ENCODE data around the gene SEC31B. TPM values are rescaled to one million over a fixed set of nuclear protein-coding genes. Genes with fewer than 3 reads are reported as not detected.
A peak's percentile ranks its signal among the peaks of the same experiment; 100 is the strongest.

SEC31B gene, protein sequence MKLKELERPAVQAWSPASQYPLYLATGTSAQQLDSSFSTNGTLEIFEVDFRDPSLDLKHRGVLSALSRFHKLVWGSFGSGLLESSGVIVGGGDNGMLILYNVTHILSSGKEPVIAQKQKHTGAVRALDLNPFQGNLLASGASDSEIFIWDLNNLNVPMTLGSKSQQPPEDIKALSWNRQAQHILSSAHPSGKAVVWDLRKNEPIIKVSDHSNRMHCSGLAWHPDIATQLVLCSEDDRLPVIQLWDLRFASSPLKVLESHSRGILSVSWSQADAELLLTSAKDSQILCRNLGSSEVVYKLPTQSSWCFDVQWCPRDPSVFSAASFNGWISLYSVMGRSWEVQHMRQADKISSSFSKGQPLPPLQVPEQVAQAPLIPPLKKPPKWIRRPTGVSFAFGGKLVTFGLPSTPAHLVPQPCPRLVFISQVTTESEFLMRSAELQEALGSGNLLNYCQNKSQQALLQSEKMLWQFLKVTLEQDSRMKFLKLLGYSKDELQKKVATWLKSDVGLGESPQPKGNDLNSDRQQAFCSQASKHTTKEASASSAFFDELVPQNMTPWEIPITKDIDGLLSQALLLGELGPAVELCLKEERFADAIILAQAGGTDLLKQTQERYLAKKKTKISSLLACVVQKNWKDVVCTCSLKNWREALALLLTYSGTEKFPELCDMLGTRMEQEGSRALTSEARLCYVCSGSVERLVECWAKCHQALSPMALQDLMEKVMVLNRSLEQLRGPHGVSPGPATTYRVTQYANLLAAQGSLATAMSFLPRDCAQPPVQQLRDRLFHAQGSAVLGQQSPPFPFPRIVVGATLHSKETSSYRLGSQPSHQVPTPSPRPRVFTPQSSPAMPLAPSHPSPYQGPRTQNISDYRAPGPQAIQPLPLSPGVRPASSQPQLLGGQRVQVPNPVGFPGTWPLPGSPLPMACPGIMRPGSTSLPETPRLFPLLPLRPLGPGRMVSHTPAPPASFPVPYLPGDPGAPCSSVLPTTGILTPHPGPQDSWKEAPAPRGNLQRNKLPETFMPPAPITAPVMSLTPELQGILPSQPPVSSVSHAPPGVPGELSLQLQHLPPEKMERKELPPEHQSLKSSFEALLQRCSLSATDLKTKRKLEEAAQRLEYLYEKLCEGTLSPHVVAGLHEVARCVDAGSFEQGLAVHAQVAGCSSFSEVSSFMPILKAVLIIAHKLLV
- total RNA-seq (10 to 100 TPM in 3 of 9 donors, 1 to 10 TPM in 6; 2.9 to 85.1 (median 7.2) TPM), polyA plus RNA-seq (10 to 100 TPM in 2 of 3 donors, 1 to 10 TPM in 1; 2.8 to 41.8 (median 27.1) TPM)
- long read RNA-seq, donor 1: 0 reads
- long read RNA-seq, donor 2: 0 reads
- long read RNA-seq, donor 3: 0 reads
- long read RNA-seq, donor 4, partial matches to known transcripts: 1 of 2 reads
- long read RNA-seq, donor 4, other reads (novel, unspliced or antisense): 1 of 2 reads
- long read RNA-seq, donor 5, partial matches to known transcripts: 0 of 14 reads
- long read RNA-seq, donor 5, other reads (novel, unspliced or antisense): 13 of 14 reads
- long read RNA-seq, donor 6, partial matches to known transcripts: 0 of 1 reads
- long read RNA-seq, donor 6, other reads (novel, unspliced or antisense): 0 of 1 reads
- long read RNA-seq, donor 7: 0 reads
- long read RNA-seq, donor 8: 0 reads
- long read RNA-seq, donor 9, partial matches to known transcripts: 0 of 1 reads
- long read RNA-seq, donor 9, other reads (novel, unspliced or antisense): 0 of 1 reads
- long read RNA-seq, donor 10: 0 reads

DNA sequence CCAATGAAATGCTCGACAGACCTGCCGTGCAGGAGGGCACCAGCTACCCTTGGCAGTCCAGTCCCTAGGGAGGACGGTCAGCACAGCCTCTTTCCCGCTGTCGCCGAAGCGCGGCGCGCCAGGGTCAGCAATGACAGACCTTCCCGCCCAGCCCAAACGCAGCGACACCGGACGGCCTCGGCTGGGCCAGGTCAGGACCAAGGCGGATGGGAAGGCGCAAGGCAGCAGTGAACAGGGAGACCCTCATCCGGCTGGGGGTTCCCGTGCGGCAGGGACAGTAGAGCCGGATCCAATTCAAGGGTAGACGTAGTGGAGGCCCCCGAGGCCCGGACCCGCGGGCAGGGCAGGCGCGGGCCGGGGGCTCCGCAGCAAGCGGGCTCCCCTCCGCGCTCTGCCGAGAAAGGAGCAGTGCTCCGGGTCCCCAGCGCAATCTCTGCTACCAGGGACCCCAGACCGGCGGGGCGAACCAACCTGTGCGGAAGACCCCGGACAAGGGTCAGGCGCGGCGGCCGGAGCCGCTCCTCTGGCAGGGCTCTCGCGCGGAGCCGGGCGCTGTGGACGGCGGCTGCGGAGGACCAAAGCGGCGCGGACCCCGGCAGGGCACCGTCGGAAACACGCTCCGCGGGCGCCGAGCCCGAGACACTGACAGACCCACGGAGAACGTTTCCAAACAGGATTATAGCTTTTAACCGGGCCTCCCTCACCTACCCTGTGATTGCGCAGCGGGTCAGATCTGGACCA lies at the start of gene SEC31B:
Gene SEC31B, minus strand, starts transcription at position 551 of the 741 bp plus-strand sequence. CDS start 2,909 bp downstream, outside the sequence.
- intact Hi-C loops (cut with DNase I): loop anchor here (5.0 to 10.0 kb wide), 4 partner anchors 37 to 185 kb away; partner anchors contain the start of gene PKD2L1 (in 1 of the 2)
- 4 to 14% (median 8%) methylated on average over 20 to 72 of the region's 72 CpGs for WGBS, 4 donors
- Histone ChIP-seq H3K4me1 (replicated peaks in 1 of 2) (peaks cover 0 to 13% of the 10 kb centered on the region in 2 donors), H3K27ac (no peak within 1 kb of the TSS), H3K36me3 (replicated peaks in 1 of 2) (peaks cover 0 to 15% of the 10 kb centered on the region in 2 donors), H3K27me3 (no peaks in the 10 kb centered on the region), H3K9me3 (replicated peaks in 1 of 3) (no peaks in the 10 kb centered on the region), H3K4me3 (peak within 1 kb of the TSS in 1 of 4 donors; percentile 48)
- DNase-seq: peak; percentile 46 to 79 (median 62)
- TF ChIP-seq POLR2A (IDR thresholded peaks at IDR 0.05) (no peak), CTCF (IDR thresholded peaks at IDR 0.05) (no peak)

DNA sequence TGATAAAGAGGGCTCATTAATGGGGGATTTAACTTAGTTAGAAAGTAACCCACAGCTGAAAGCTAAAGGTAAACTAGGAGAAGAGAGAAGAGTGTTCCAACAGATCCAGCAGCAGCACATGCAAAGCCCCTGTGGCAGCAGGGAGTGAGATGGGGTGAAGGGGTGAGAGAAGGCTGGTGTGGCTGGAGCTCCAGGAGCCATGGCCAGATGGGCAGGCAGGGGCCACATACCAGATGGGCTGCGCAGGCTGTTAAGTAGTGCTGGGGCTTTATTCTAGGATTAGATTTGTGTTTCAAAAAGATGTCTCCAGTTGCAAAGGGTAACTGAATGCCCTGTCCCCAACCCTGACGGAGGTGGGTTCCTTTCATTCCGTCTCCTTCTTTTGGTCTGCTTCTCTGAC lies 49.3 kb upstream of the SEC31B start:
- Histone ChIP-seq H3K27ac (no peak overlapping the region), H3K4me3 (no peak overlapping the region), H3K27me3 (peaks cover 30% of the 10 kb centered on the region), H3K4me1 (replicated peaks in 1 of 2) (no peaks in the 10 kb centered on the region), H3K9me3 (replicated peaks in 1 of 3) (no peaks in the 10 kb centered on the region), H3K36me3 (replicated peaks in 1 of 2) (no peaks in the 10 kb centered on the region)
- no peak for DNase-seq
- TF ChIP-seq POLR2A (IDR thresholded peaks at IDR 0.05): no peak
- TF ChIP-seq CTCF (IDR thresholded peaks at IDR 0.05): no peak
- 69 to 86% (median 81%) methylated on average over 3 of the region's 3 CpGs for WGBS, 4 donors
- intact Hi-C loops (cut with DNase I): loop anchor here (5.0 to 10.0 kb wide), 2 partner anchors 173 to 306 kb away; no protein-coding TSS in a partner anchor

GRCh38 chr10:100567826-100568225 lies 48.2 kb upstream of the SEC31B start:
- Histone ChIP-seq H3K4me1 (replicated peaks in 1 of 2) (no peaks in the 10 kb centered on the region), H3K27ac (no peak overlapping the region), H3K4me3 (no peak overlapping the region), H3K9me3 (replicated peaks in 1 of 3) (no peaks in the 10 kb centered on the region), H3K36me3 (replicated peaks in 1 of 2) (no peaks in the 10 kb centered on the region), H3K27me3 (peaks cover 31% of the 10 kb centered on the region)
- DNase-seq: no peak
- intact Hi-C loops (cut with DNase I): loop anchor here (5.0 to 10.0 kb wide), 2 partner anchors 174 to 307 kb away; no protein-coding TSS in a partner anchor
- WGBS, 4 donors: 39 to 43% (median 42%) methylated on average over 6 of the region's 6 CpGs
- TF ChIP-seq POLR2A (IDR thresholded peaks at IDR 0.05): no peak
- no peak for TF ChIP-seq CTCF (IDR thresholded peaks at IDR 0.05)
